GM12865 (cell line): ENCODE measurements around the gene CRIP3.

Experiments
- DNase-seq: peaks from one replicate; pipeline ENCODE4 v3.0.0; 2010; ENCODE audit warnings: low read depth
- H3K4me3 ChIP-seq: 2 replicates; pipeline ENCODE4 v1.5.1; 2011; ENCODE audit warnings: mild to moderate bottlenecking, low read depth, low read length, control low read depth
- CTCF ChIP-seq: IDR thresholded peaks from 2 replicates; pipeline ENCODE4 v1.5.1; 2011; ENCODE audit warnings: low read length, control low read depth, low read depth, inconsistent platforms; ENCODE audit not compliant: insufficient read depth; ENCODE audit errors: missing control alignments

CRIP3 gene

GRCh38 chr6:43256670-43257366 lies 51.8 kb downstream of the CRIP3 start:
- TF ChIP-seq CTCF = no peak
- DNase-seq = no peak
- H3K4me3 ChIP-seq = no peak overlapping the region
